Lower leg skin (tissue), 4 donors: Measurements from ENCODE around the gene TFAP2C. TPM values are rescaled to one million over a fixed set of nuclear protein-coding genes. Genes with fewer than 3 reads are reported as not detected.
"Not testable (repeated sequence)": the region's sequence is repeated elsewhere in the genome, so short reads cannot be mapped to it uniquely, and the experiment has no call there.

Experiments
- DNase-seq, 2 donors: peaks; one replicate each; pipeline ENCODE4 v3.0.0-alpha.2; 2019; ENCODE audit warnings: low spot score in 2 of 2
- H3K4me3 ChIP-seq: fragments of 200-600 bp; sonication (generic); 2 replicates; pipeline ENCODE4 v1.5.1; 2017; ENCODE audit warnings: mild to moderate bottlenecking, low read depth; ENCODE audit not compliant: poor library complexity, severe bottlenecking
- POLR2A ChIP-seq, 2 donors: fragments of 450-650 bp; IDR thresholded peaks; one replicate each; pipeline ENCODE4 v1.6.1; 2016 to 2017; ENCODE audit warnings: antibody characterized with exemption in 2 of 2, mild to moderate bottlenecking in 1 of 2, moderate library complexity in 1 of 2
- WGBS, 2 donors: methylation state at CpG; one replicate each; pipeline ENCODE4 v1.1.5; 2018; 5-methylcytosine and 5-hydroxymethylcytosine counted together
- intact Hi-C: fragments of 100-400 bp; cut with DNase I; formaldehyde crosslinking; loops from one replicate; pipeline ENCODE4 v1.15.0; 2023; ENCODE audit warnings: low total_unique reads
- total RNA-seq, 4 donors: library from RNA; depleted of rRNA; stranded (reverse); fragments of >200 nt; gene quantifications; one replicate each; pipeline ENCODE4 v1.1.0, GENCODE V29; 2016
- TF ChIP-seq, protein P1 (sequence below), 3 donors: fragments of 450-650 bp; IDR thresholded peaks; one replicate each; pipeline ENCODE4 v1.5.1; 2016; ENCODE audit warnings: antibody characterized with exemption in 3 of 3, mild to moderate bottlenecking in 3 of 3, moderate library complexity in 2 of 3

Gene TFAP2C
- total RNA-seq, 4 donors from 2014 or later: 59.6 to 110 (median 79.8) TPM

DNA sequence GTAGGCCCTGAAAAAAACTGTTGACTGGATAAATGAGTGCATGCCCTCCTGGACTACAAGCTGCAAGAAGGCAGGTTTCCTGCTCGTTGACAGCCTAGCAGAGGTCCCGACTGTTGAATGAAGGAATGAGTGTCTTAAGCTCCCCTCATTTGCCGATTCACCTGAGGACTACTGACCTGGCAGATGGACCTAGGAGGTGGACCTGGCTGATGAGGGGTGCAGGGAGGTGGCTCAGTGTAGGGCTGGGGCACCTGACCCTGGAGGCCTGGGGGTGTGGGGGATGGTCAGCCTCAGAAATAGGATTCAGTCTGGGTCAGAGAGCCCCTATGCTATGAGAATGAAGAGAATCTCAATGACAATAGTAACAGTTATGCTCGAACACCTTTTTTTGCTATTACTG, 11.6 kb upstream of the TFAP2C start:
- H3K4me3 ChIP-seq: no peak overlapping the region
- no peak for TF ChIP-seq POLR2A (IDR thresholded peaks at IDR 0.05)
- TF ChIP-seq, protein P1, sequence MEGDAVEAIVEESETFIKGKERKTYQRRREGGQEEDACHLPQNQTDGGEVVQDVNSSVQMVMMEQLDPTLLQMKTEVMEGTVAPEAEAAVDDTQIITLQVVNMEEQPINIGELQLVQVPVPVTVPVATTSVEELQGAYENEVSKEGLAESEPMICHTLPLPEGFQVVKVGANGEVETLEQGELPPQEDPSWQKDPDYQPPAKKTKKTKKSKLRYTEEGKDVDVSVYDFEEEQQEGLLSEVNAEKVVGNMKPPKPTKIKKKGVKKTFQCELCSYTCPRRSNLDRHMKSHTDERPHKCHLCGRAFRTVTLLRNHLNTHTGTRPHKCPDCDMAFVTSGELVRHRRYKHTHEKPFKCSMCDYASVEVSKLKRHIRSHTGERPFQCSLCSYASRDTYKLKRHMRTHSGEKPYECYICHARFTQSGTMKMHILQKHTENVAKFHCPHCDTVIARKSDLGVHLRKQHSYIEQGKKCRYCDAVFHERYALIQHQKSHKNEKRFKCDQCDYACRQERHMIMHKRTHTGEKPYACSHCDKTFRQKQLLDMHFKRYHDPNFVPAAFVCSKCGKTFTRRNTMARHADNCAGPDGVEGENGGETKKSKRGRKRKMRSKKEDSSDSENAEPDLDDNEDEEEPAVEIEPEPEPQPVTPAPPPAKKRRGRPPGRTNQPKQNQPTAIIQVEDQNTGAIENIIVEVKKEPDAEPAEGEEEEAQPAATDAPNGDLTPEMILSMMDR (IDR thresholded peaks at IDR 0.05): no peak
- intact Hi-C loops: no loop called here
- WGBS, 2 donors: 91 to 94% methylated on average over 4 of the region's 4 CpGs
- no peak for DNase-seq

DNA sequence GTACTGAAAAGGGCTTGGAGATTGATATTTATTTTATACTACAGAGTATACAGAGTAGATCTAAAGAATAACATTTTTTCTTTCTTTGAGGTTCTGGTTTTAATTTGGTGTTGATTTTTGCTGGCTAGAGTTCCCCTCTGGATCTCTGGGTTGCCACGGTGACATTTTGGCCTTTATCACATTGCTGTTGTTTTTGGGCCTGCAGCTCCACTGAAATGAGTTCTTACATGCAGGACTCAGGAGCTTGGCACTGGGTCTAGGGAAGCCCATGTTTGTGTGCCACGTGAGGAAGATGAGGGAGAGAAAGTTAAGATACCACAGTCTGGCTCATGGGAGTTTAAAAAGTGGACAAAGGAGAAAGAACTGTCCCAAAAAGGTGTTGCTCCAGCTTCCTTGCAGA, 7.4 kb upstream of the TFAP2C start:
- H3K4me3 ChIP-seq: no peak overlapping the region
- 12 to 18% methylated on average over 2 of the region's 2 CpGs for WGBS, 2 donors
- no peak for TF ChIP-seq POLR2A (IDR thresholded peaks at IDR 0.05)
- TF ChIP-seq, protein P1 (IDR thresholded peaks at IDR 0.05): no peak
- no peak for DNase-seq
- intact Hi-C loops: no loop called here

DNA sequence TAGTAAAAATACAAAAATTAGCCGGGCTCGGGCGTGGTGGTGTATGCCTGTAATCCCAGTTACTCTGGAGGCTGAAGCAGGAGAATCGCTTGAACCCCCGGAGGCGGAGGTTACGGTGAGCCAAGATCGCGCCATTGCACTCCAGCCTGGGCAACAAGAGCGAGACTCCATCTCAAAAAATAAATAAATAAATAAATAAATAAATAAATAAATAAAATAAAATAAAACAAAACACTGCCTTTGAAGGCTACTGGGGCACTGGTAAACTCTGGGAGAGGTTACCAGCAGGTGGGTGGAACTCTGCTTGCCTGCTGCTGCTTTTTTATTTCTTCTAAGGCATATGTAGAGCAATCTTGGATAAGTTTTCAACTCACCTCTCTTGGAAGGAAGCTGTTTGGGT, 5.2 kb upstream of the TFAP2C start:
- 92 to 94% methylated on average over 10 of the region's 10 CpGs for WGBS, 2 donors
- intact Hi-C loops, H3K4me3 ChIP-seq, DNase-seq: not testable (repeated sequence)

DNA sequence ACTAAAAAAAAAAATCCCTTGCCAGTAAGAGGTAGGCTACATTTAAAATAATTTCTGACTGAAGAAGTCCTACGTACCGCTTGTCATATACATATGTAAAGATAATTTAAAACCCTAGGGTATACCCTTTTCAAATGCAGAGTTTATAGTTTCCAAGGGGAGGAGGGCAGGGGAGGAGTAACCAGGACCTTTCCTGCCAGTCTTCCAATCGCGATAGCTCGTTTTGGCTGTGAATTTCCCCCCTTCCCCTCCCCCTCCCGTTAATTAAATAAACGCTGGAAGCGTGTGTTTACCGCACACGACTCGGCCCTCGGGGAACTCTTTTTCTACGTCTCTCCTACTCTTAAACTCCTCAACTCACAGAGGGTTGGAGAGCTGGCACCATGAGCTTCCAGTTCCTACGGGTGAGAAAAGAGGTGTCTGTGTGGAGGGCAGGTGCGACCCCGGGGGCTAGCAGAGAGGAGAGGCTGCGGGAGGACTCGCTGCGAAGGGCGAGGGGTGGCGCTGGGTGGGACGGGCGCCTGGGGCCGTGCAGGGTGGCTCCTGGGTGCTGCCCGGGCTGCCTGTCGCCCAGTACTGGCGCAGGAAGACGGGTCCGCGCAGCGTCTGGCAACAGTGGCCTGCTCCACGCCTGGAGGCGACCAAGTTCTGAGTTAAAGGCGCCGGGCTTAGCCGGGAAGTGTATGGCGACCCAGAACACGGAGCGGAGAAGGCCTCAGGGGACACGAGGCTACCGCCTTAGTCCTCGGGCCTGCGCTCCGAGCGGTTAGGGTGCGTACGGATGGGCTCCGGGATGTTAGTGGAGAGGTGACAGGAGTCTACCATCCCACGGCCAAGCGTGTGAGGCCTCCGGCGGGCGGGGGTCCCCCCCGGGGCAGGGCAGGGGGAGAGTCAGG, 4.1 kb upstream of the TFAP2C start:
- no peak for DNase-seq
- H3K4me3 ChIP-seq: no peak overlapping the region
- 28 to 32% methylated on average over 48 to 54 of the region's 54 CpGs for WGBS, 2 donors
- TF ChIP-seq POLR2A (IDR thresholded peaks at IDR 0.05): no peak
- TF ChIP-seq, protein P1 (IDR thresholded peaks at IDR 0.05): no peak
- intact Hi-C loops: no loop called here

DNA sequence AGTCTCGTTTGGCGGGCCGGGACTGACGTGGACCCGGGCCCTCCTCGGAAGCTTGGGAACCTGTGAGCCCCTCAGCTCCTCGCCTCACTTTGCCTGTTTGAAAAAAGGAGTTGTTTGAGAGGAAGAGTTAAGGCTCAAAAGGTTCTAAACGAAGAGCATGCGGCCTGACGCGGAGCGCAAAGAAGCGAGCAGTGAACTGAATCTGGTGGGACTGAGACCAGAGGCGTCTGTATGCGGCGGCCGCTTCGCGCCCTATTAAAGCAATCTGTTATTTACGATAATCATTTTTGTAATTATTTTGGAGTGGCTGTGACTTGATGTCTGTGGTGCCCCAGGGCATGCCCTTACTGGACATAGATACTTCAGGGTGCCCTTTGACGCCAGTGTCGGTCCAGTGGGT, 3.3 kb upstream of the TFAP2C start:
- intact Hi-C loops: no loop called here

More for the DNA sequence above, 3.3 kb upstream of the TFAP2C start:
- no peak for TF ChIP-seq POLR2A (IDR thresholded peaks at IDR 0.05)
- TF ChIP-seq, protein P1 (IDR thresholded peaks at IDR 0.05): no peak
- 44 to 45% methylated on average over 20 to 22 of the region's 22 CpGs for WGBS, 2 donors
- no peak for DNase-seq
- no peak overlapping the region for H3K4me3 ChIP-seq
